NCI-H226 (cell line): ENCODE measurements around the gene ITGB4.
A peak's percentile ranks its signal among the peaks of the same experiment; 100 is the strongest.

Experiments used
- DNase-seq: peaks from one replicate; pipeline ENCODE4 v3.0.0-alpha.2; 2015

ITGB4 gene

DNA sequence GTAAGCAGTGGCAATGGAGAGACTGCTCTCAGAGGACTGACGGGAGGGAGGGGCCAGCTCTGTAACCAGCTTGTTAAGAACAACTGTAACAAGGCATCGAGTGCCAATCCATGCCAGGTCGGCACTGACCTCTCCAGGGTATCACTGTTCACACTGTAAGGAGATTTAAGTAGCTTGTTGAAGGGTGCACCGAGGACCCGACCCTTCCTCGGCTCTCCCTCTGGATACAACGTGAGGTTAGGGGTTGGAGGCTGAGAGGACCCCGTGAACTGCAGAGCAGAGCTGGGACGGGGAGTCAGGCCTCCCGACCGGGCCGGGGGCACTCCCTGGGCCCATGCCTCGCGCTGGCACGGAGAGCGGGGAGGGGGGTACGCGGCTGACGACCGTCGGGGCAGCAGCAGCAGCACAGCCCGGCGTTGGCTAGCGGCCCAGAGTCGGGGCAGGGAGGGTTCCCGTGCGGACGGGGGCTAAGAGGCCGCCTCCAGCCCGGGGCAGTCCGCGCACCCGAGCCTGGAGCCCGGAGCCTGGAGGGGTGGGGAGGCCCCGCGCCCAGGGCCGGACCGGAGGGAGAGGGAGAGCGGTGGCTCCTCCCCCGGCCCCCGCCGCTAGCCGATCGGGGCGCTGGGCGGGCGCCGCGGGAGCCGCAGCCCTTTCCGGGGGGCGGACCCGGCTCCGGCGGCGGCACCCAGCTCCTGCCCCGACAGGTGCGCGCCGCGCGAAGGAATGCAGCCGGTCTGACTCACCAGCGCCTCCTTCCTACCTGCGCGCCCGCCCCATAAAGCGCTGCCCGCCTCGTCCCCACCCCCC, at the start of gene ITGB4:
ITGB4 (plus strand) TSS at position 804 of the 807 bp plus-strand sequence. CDS start 3,245 bp downstream, outside the sequence.
- DNase-seq = peak; percentile 92

DNA sequence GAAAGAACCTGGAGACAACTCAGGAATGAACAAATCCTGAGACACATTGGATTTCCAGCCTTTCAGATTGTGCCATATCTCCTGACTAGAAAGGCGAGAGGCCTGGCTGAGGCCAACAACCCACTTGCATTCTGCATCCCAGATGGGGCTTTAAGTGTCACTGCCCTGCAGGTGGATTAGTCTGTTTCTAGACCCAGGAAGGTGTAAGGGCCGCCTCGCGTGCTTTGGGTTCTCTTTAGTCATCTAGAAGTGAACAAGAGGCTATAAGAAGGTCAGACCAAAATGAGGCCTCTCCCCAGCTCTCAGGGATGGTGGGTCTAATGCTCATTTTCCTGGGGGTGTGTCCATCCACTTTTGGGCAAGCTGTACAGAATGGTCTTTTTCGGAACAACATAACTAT, 49.2 kb upstream of the ITGB4 start:
- no peak for DNase-seq

DNA sequence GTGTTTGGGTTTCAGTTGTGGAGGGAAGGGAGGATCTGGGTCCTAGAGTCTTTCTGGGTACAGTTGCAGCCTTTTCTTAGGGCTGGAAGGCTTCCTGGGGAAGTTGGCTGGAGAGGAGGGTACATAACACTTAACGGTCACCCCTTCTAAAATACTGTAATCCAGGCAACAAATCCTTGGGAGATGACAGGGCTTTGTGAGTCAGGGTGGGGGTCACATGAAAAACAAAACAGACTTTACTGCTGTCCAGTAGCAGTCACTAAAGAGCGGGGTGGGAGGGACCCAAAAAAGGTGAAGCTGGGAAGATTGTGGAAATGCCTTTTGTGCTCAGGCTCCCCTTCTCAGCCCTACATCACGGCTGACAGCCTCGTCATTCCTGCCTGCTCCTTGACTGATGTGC, 47.8 kb upstream of the ITGB4 start:
- DNase-seq = no peak

DNA sequence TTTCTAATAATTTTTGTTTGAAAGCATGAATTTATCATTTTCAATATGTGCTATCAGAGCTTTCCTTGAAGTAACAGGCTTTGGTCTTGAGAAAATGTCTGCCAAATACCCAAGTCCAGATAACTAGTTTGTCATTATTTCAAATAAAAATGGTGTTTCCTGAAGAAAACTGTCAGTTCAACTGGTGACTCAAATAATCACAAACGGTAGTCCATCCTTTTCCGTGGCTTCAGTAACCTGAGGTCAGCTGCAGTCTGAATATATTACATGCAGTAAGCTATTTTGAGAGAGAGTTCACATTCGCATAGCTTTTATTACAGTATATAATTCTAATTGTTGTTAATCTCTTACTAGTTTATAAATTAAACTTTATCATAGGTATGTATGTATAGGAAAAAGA, 44.8 kb upstream of the ITGB4 start:
- no peak for DNase-seq

DNA sequence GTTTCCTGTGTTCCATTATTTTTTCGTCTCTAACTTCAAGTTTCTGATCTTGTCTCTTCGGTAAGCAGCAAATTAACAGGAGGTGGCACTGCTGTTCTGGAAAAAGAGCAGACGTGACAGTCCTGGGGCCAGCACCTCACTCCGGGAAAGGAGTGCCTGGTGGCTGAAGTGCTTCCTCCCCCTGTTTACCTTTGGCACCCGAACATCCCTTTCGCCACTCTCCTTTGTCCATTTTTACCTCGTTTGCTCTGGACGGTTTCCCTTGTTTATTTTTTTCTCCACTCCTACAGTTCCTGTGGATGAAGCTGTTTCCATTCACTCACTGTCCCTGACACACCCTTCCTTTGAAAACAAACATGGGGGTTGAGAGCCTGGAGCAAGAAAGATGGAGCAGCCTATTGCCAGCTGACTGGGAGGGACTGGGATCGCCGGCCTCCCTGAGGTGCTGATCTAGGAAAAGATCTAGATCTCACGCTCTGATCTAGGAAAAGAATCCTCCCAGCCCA, 41.5 kb upstream of the ITGB4 start:
- DNase-seq = peak; percentile 40

DNA sequence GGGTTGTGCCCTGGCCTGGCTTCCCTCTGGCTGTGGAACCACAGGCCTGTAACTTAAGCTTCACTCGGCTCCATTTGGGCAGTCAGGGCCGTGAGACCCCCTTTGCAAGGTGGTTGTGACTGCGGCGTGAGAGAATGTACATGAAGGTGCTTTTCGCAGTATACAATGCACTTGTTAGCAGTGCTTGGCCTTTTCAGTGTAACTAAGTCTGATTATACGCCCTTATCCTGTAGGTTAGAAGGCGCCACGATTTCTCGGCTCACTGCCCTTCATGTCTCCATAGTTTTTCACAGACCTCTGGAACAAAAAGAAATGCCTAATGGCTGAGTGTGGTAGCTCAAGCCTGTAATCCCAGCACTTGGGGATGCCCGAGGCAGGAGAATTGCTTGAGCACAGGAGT, 40.8 kb upstream of the ITGB4 start:
- DNase-seq = no peak

DNA sequence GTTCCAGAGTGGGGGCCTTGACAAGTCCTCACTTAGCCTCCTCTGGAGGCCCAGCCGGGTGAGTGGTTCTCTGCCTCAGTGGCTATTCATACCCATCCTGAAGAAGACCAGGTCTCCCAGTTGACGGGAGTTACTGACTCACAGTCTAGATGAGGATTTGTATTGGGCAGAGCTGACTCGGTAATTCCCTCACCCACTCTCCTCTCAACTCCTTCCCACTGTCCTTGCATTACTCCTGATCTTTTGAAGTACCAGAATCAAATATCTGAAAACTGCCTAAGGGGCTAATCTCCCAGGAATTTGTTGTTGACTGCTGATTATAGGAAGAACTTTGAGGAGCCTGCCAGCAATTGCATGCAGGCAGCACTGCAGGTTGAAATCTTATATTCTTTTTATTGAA, 40.0 kb upstream of the ITGB4 start:
- peak; percentile 79 for DNase-seq

DNA sequence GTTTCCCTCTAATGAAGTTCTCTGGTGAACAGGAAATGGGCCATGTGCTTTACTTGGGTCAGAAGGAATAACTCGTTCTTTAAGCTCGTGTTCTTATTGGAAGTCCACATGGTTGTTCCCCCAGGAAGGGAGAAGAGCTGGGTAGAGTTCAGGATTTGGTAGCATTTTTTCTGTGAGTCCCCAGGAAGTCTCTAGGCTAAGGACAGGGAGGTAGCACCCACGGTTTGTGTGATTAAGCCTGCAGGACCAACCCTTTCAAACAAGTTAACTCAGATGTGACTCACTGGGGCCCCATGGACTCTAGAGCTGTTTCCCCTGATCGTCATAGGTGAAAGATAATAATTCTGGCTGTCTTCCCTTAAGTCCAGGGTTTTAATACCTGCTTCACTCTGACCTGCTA, 37.7 kb upstream of the ITGB4 start:
- peak; percentile 93 for DNase-seq

DNA sequence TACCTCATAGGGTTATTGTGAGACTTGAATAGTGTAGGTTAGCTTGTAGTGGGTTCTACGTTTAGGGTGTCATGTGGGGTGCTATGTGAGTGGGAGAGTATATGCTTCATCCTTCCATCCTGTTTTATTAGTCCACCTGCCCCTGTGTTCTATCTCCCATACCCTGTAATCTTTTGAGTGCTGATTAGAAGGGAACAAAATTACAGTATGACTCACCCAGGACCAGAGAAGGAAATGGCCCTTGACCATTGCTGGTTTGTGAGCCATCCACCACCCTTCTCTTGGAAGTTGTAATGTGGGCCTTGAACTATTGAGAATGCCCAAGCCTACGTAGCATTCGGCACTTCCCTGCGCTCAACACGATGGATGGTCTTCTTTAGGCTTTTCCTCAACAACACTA, 37.0 kb upstream of the ITGB4 start:
- peak; percentile 79 for DNase-seq

DNA sequence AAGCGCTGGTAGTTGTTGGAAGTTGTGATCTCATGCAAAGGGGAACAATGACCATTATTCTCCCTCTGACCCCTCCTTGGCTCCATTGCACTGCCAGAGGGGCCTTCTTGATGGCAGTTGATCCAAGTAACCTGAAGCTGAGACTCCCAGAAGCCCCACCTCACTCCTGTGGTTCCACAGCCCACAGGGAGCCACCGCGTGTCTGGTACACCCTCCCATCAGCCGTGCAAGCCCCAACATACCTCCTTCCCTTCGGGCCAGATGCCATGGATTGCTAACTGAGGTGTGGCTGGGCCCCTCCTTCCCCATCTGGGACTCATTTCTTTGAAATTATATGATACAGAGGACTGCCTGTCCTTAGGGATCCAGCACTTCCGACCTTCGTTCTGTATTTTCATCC, 36.3 kb upstream of the ITGB4 start:
- DNase-seq = peak; percentile 99

DNA sequence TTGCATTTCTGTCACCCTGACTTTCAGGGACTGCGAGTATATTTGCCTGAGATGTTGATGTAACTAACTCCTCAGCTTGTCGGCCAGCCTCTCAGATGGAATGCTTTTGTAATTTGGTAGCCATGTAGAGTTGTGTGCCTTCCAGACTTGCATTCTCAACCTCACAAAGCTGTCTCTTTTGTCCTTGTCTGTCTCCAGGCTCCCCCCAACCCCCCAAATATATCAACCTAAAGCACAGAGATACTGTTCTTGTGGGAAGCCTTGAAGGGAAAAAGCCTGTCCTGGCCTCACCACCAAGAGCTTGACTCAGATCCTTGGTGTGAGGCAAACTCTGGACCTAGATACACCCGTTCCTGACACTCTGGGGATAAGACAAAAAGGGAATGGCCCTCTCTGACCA, 35.8 kb upstream of the ITGB4 start:
- peak; percentile 38 for DNase-seq

DNA sequence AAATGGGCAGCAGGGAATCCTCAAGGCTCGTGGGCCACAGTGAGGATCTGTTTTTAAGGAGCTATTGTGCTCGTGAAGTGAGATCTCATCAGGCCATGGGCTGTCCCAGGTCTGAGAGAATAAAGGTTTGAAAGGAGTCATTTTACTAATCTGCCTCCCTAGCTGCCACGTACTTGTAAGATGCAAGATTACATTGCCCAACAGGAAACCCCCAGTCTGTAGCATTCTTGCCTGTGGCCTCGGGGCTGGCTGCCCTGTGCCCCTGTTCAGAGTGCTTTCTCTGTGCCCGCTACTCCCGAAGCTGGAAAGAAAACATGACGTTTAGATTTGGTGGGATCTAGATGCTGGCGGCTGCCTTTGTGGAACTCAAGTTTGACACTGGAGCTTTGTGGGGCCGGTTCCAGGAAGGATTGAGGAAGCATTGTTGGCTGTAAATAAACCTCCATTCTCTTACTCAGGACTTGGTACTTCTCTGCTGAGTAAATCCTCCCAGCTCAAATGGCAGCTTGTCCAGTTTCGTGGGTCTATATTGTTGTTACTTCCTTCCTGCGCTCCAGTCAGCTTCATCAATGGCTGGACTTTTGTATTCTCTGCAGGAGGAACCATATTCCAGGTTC, 32.9 kb upstream of the ITGB4 start:
- peak; percentile 61 for DNase-seq

DNA sequence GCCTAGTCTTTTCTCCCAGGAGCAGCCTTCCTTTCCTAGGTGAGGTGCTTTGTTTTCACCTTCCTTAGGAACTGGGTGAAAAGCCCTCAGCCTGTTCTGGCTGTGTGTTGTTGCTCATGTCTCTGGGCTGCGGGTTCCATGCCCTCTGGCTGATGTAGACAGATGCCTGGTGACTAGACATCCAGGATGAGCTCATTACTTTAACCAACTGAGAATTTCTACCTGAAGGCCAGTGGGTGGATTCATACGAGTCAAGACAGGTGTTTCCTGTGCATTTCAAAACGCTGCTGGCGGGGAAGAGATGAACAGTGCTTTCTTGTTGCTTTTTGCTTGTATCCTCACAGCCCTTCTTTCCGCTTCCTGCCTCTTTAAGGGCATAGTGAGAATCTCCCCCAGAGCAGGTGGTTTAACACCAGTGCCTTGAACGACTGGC, 31.8 kb upstream of the ITGB4 start:
- DNase-seq = peak; percentile 72

DNA sequence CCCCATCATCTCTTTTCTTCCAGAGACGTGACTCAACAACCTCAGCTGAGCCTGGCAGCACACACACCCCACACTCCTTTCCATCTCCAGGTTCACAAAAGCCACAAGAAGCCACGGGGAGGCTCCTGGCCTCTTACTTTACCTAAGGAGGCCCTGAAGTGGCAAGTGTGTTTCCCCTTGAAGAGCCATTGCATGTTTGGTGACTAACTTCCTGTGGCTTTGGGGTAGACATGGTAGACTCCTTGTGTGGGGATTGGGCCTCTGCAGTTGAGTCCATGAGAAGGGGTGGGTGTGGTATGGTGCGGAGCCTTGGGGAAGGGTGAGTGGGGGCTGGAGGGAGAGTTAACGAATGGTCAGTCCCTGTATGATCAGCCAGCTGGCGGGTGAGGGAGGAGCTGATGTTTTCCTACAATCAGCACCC, 29.9 kb upstream of the ITGB4 start:
- DNase-seq = peak; percentile 95

DNA sequence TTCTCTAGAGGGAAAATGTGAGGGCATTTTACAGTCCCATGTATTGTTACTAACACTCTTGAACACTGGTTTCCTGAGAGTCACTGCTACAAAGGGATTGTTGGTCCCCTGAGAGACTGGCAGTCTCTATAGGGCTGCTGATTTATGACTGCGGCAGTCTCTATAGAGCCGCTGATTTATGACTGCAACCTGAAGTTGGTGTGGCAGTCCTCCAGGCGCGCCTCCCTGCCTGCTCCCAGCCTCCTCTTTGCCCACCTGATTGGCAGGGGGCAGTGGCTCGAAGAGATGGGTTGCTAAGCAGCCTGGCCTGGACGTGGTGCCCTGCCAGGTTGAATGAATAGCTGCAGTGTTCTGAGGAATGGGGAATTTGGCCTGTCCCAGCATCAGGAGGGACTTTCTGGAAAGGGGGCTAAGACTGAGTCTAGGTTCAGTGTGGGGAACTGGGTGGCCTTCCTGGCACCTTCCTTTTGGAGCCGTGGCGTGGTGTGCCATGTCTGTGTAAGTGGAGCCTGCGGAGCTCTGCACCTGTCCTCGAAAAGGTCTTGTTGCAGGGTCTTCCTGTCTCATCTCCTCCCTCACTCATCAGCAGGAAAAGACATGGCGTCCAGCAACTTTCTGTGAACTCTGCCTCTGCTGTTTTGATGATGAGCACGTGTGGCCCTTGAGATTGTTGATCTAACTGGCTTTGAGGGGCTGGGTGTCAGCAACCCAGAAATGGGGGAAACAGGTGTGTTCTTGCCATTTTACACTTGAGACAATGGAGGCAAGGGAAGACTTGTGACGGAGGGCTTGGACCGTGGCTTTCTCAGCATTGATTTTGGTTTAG, 29.2 kb upstream of the ITGB4 start:
- DNase-seq = no peak

DNA sequence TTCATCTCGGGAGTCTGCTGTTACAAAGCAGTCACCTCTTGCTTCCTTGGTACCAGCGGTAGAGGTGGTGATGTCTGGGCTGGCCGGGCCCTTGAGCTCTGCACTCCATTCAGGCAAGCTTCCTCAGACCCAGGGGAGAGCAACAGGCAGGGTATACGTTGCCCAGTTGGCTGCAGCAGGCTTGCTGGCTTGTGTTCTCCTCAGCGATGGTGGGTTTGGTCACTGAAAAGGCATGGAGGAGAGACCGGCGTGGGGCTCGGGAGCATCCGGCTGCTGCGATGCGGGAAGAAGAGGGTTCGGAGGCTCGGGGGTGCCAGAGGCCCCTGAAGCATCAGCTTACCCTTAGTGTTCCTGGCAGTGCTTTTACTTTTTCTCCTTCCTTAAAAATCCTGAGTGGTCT, 28.3 kb upstream of the ITGB4 start:
- no peak for DNase-seq

DNA sequence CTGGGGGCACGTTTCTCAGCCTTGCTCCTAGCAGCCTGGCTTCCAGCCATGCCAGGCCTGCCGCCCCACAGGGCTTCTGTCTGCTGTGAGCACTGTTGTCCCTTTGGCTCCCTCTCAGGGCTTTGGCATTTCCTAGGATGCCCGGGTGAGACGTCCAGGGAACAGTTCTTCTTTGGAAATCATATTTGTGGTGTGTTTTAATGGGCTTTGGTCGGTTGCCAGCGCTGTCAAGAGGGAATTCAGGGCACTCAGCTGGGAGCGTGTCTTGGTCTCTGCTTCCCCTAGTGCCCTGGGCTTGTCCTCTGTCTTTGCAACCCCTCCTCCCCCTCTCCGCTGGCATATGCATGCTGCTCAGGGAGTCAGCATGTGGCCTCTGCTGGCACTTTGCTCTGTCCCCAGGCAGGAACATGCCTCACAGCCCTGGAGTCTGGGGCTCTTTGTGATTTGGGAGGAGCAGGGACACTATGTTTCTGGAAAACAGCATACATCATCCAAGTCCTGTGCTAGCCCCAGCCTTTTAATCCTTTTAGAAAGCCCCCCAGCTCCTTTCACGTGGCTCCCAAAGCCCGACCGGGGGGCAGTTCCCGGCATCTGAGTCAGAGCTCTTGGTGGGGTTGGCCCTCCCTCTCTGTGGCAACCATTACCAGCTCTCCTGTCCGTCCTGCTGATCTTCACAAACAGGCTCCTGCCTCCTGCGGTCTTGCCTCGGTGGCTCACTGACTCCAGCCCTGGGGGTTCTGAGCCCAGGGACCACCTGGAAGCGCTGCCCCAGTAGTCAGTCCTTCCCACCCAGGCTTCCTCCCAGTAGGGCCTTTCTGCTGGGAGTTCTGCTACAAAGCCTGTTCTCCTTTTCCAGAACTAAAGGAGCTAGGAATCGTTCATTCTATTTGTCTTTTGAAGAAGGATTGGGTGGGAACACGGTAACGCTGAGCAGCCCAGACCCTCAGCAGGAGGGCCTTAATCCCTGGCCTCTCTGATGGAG, 27.5 kb upstream of the ITGB4 start:
- DNase-seq = peak; percentile 90

DNA sequence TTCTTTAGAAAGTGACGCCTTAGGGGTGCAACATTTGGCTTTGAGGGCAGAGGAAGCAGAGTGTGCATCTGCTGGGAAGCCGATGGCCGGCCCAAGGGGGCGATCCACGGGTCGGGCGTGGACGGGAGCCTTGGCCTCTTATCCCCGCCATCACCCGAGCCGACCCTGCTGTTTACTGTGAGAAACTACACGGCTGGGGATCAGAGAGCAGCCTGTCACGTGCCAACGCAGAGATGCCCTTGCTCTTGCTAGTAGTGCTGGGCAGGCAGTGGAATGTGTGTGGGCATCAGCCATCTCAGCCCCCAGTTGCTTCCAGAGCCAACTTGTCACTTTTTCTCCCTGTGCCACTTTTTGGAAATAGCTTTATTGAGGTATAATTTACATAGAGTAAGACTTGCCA, 26.7 kb upstream of the ITGB4 start:
- no peak for DNase-seq

DNA sequence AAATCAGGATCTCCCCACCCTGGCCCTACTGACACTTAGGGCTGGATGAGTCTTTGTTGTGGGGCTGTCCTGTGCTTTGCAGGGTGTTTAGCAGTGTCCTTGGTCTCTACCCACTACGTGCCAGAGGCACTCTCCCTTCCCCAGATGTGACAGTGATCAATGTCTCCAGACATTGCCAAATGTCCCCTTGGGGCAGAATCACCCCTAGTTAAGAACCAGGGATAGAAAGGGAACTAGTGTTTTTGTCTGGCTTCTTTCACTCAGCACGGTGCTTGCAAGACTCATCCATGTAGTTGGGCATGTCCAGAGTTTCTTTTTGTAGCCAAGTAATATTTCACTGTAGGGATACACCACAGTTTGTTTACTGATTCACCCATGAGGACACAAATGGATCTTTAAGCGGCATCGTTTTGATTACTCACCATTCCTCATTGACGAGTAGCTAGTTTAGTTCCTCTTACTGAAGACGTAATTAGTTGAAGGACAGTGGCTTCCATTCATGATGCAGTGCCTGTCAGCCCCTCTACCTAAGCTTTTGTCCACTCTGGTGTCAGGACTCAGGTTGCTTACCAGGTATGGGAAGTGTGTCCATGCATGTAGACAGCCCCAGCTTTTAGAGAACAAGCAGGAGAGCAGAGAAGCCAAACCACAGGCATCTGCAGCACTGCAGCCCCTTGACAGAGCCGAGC, 26.0 kb upstream of the ITGB4 start:
- no peak for DNase-seq

DNA sequence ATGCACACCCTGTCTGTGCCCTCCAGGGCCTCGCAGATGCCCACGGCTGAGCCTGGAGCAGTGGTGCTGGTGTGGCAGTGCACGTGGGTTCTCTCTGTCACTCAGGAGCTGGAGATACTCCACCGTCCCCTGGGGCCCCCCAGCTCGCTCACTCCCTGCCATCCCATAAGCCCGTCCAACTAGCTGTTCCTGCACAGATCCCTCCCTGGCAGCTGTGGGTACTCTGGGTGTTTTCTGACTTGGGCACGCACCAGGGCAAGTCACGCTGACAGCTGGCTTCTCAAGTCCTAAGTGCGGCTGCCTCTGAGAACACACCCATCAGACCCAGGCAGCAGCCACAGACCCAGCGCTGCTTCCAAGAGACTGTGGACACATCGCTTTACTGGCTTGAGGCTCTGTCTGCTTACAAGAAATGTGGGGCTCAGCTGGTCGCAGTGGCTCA, 25.4 kb upstream of the ITGB4 start:
- no peak for DNase-seq

DNA sequence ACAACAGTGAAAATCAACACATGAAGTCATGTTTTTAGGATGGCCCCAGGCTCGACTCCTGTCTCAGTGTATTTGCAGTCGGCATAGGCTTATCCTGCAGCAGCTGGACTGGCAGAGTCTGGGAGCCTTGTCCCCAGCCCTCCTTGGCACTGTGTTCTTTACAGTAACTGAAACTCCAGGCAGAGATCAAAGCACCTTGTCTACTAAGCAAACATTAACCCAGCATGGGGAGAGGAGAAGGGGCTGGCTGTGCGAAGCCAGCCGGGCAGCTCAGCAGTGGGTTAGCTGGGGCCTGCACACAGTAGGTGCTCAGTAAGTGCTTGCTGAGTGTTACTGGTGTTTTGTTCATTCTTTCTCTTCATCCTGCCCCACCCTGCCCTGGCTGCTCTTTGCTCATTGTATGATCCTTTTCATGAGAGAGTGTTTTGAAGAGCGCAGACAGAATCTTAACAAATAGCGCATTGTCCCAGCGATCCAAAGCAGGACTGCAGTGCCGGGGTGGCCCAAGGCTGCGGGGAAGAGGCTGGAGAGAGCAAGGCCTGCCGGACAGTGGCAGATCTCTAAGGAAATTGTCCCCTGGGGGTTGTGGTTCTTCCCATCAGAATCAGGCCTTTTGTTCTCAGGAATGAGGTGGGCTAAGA, 23.5 kb upstream of the ITGB4 start:
- no peak for DNase-seq
